Prostate gland (tissue), 2 donors: ENCODE data around the gene RINL.

ENCODE experiments used
- POLR2AphosphoS5 ChIP-seq: sonication (generic); formaldehyde crosslinking; IDR thresholded peaks from one replicate; pipeline ENCODE4 v1.6.1; 2017; ENCODE audit warnings: antibody characterized with exemption
- TF ChIP-seq, protein P1 (sequence below), 4 experiments: fragments of 200-600 bp in 2 of 4; fragments of 450-650 bp in 2 of 4; sonication (generic) in 2 of 4; IDR thresholded peaks; 1 replicate in 3 of 4; 2 replicates in 1 of 4; pipeline ENCODE4 v1.5.1; 2016 to 2019; ENCODE audit warnings: antibody characterized with exemption in 4 of 4, mild to moderate bottlenecking in 2 of 4, moderate library complexity in 2 of 4

DNA sequence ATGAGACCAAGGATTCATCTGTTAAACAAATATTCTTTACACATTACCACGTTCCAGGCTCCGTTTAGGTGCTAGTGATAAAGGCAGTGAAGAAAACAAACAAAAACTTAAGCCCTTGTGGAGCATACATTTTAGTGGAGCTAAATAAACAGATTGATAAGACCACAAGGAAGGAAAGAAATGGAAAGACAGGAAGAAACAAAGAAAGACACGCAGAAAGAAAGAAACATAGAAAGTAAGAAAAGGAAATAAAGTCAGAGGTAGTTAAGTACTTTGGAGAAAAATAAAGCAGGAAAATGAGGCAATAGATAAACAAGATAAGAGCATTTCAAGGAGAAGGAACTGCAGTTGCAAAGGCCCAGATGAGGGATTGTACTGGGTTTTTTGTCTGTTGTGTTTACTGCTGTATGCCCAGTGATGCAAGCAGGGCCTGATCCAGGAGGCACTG is 22.7 kb upstream of the RINL start:
- TF ChIP-seq POLR2AphosphoS5 = no peak
- TF ChIP-seq, protein P1, sequence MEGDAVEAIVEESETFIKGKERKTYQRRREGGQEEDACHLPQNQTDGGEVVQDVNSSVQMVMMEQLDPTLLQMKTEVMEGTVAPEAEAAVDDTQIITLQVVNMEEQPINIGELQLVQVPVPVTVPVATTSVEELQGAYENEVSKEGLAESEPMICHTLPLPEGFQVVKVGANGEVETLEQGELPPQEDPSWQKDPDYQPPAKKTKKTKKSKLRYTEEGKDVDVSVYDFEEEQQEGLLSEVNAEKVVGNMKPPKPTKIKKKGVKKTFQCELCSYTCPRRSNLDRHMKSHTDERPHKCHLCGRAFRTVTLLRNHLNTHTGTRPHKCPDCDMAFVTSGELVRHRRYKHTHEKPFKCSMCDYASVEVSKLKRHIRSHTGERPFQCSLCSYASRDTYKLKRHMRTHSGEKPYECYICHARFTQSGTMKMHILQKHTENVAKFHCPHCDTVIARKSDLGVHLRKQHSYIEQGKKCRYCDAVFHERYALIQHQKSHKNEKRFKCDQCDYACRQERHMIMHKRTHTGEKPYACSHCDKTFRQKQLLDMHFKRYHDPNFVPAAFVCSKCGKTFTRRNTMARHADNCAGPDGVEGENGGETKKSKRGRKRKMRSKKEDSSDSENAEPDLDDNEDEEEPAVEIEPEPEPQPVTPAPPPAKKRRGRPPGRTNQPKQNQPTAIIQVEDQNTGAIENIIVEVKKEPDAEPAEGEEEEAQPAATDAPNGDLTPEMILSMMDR (IDR thresholded peaks at IDR 0.05) = no peak
